Adrenal gland (tissue), 5 donors: ENCODE data around the gene CDKN2D.

Experiments
- CTCF ChIP-seq, 6 experiments: fragments of 450-650 bp in 4 of 6; fragments of 200-600 bp in 2 of 6; sonication (generic) in 1 of 6; IDR thresholded peaks; 1 replicate in 5 of 6; 2 replicates in 1 of 6; pipeline versions ENCODE4 v1.5.1 to v1.8.0; 2016 to 2021; ENCODE audit warnings: antibody characterized with exemption in 6 of 6, mild to moderate bottlenecking in 2 of 6, moderate library complexity in 1 of 6
- POLR2A ChIP-seq, 2 donors: fragments of 450-650 bp; IDR thresholded peaks; one replicate each; pipeline ENCODE4 v1.6.1; 2017; ENCODE audit warnings: antibody characterized with exemption in 2 of 2, mild to moderate bottlenecking in 2 of 2, moderate library complexity in 1 of 2
- donor health status: DM: no; HTN: no; CAD: no.

- TF ChIP-seq CTCF (IDR thresholded peaks at IDR 0.05) (no peak), POLR2A (IDR thresholded peaks at IDR 0.05) (no peak)
Measured at GRCh38 chr19:10582091-10582490, 13.3 kb upstream of the CDKN2D start.
